Type B pancreatic cell (in vitro differentiated cells): Measurements from ENCODE around the gene SLC35G3. TPM values are rescaled to one million over a fixed set of nuclear protein-coding genes. Genes with fewer than 3 reads are reported as not detected.
"Not testable (repeated sequence)": the region's sequence is repeated elsewhere in the genome, so short reads cannot be mapped to it uniquely, and the experiment has no call there.

Experiments used
- DNase-seq: peaks from one replicate; pipeline ENCODE4 v3.0.0; 2021; ENCODE audit warnings: mixed read lengths; ENCODE audit not compliant: unreplicated experiment; ENCODE audit errors: extremely low spot score
- H3K27ac Mint-ChIP-seq: 2 replicates; pipeline ENCODE4 v1.8.0; 2021; ENCODE audit warnings: mild to moderate bottlenecking, mixed read lengths
- H3K27me3 Mint-ChIP-seq: 2 replicates; pipeline ENCODE4 v1.8.0; 2021; ENCODE audit warnings: mixed read lengths
- H3K36me3 Mint-ChIP-seq: 2 replicates; pipeline ENCODE4 v1.8.0; 2021; ENCODE audit warnings: mixed read lengths
- H3K4me1 Mint-ChIP-seq: one replicate; pipeline ENCODE4 v1.8.0; 2021; ENCODE audit warnings: mixed read lengths; ENCODE audit not compliant: unreplicated experiment
- H3K4me3 Mint-ChIP-seq: 2 replicates; pipeline ENCODE4 v1.8.0; 2021; ENCODE audit warnings: mild to moderate bottlenecking, mixed read lengths
- H3K9me3 Mint-ChIP-seq: 2 replicates; pipeline ENCODE4 v1.8.0; 2021; ENCODE audit warnings: mixed read lengths
- CTCF ChIP-seq: fragments of 200-600 bp; sonication (generic); conservative IDR thresholded peaks from 2 replicates; pipeline ENCODE4 v1.5.0; 2021; ENCODE audit warnings: antibody characterized with exemption, mild to moderate bottlenecking
- total RNA-seq: library from RNA; stranded (reverse); gene quantifications from 2 replicates; pipeline ENCODE4 v1.2.1, GENCODE V29; 2021; ENCODE audit warnings: low replicate concordance

The SLC35G3 gene
- total RNA-seq, 1 donor from 2014 or later: not detected

GRCh38 chr17:35160354-35161201 lies 33.6 kb downstream of the SLC35G3 start:
- H3K9me3 Mint-ChIP-seq: no peaks in the 10 kb centered on the region
- no peaks in the 10 kb centered on the region for H3K36me3 Mint-ChIP-seq
- H3K27ac Mint-ChIP-seq: no peak overlapping the region
- peaks cover 22% of the 10 kb centered on the region for H3K27me3 Mint-ChIP-seq
- DNase-seq: no peak
- no peak for TF ChIP-seq CTCF
- H3K4me3 Mint-ChIP-seq: no peak overlapping the region
- no peaks in the 10 kb centered on the region for H3K4me1 Mint-ChIP-seq

- H3K27me3 Mint-ChIP-seq: peaks cover 22% of the 10 kb centered on the region
- no peaks in the 10 kb centered on the region for H3K36me3 Mint-ChIP-seq
- no peaks in the 10 kb centered on the region for H3K4me1 Mint-ChIP-seq
- no peak overlapping the region for H3K4me3 Mint-ChIP-seq
- no peaks in the 10 kb centered on the region for H3K9me3 Mint-ChIP-seq
- no peak overlapping the region for H3K27ac Mint-ChIP-seq
- DNase-seq: no peak
- no peak for TF ChIP-seq CTCF
Measured at GRCh38 chr17:35159940-35160339, 34.3 kb downstream of the SLC35G3 start.

GRCh38 chr17:35155246-35155645 lies 38.9 kb downstream of the SLC35G3 start:
- Mint-ChIP-seq H3K4me1 (no peaks in the 10 kb centered on the region), H3K4me3 (no peak overlapping the region), H3K27me3 (peaks cover 6% of the 10 kb centered on the region), H3K27ac (no peak overlapping the region), H3K36me3 (no peaks in the 10 kb centered on the region), H3K9me3 (no peaks in the 10 kb centered on the region)
- no peak for TF ChIP-seq CTCF
- no peak for DNase-seq

- no peaks in the 10 kb centered on the region for H3K36me3 Mint-ChIP-seq
- peaks cover 6% of the 10 kb centered on the region for H3K27me3 Mint-ChIP-seq
- DNase-seq: no peak
- TF ChIP-seq CTCF: no peak
- no peak overlapping the region for H3K27ac Mint-ChIP-seq
- no peaks in the 10 kb centered on the region for H3K4me1 Mint-ChIP-seq
- no peaks in the 10 kb centered on the region for H3K9me3 Mint-ChIP-seq
- H3K4me3 Mint-ChIP-seq: no peak overlapping the region
Measured at GRCh38 chr17:35154196-35155165, 39.7 kb downstream of the SLC35G3 start.

GRCh38 chr17:35152421-35153140 lies 41.6 kb downstream of the SLC35G3 start:
- DNase-seq: no peak
- Mint-ChIP-seq H3K4me1 (no peaks in the 10 kb centered on the region), H3K9me3 (no peaks in the 10 kb centered on the region), H3K36me3 (no peaks in the 10 kb centered on the region), H3K27ac (no peak overlapping the region), H3K27me3 (peaks cover 3% of the 10 kb centered on the region), H3K4me3 (no peak overlapping the region)
- TF ChIP-seq CTCF: no peak

- not testable (repeated sequence) for DNase-seq, H3K4me1 Mint-ChIP-seq, H3K27ac Mint-ChIP-seq, H3K9me3 Mint-ChIP-seq, H3K27me3 Mint-ChIP-seq, H3K4me3 Mint-ChIP-seq, H3K36me3 Mint-ChIP-seq
Measured at GRCh38 chr17:35151080-35151479, 43.1 kb downstream of the SLC35G3 start.
